ENCODE results near the gene GGA2. TPM values are rescaled to one million over a fixed set of nuclear protein-coding genes. Genes with fewer than 3 reads are reported as not detected.

The GGA2 gene
- total RNA-seq, 1 experiment from 2014 or later = 85.1 TPM

DNA sequence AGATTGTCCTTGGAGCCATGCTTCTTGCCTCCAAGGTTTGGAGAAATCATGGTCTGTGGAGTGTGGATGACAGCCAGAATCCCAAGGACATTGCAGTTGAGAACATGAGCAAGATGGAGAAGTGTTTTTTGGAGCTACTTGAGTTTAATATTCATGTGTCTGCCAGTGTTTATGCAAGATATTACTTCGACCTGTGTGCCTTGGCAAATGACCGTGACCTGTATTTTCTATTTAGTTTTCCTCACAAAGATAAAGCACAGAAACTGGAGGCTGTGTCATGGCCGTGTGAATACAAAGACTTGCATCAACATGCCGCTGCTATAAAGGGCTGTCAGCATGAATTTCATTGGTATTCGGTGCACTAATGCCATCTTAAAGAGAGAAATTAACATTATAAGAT lies 9.0 kb downstream of the GGA2 start:
- no peaks in the 10 kb centered on the region for H3K36me3 ChIP-seq (ENCODE audit: low read depth)
- H2AFZ ChIP-seq = no peak overlapping the region
- peaks cover 24% of the 10 kb centered on the region for H3F3A ChIP-seq (ENCODE audit: insufficient read depth, low read depth)
- no peaks in the 10 kb centered on the region for H3K9me2 ChIP-seq (ENCODE audit: insufficient read depth)
- no peak overlapping the region for H3K27ac ChIP-seq
- ChIA-PET CTCF (no interaction called here), POLR2A (ENCODE audit: unreplicated experiment) (no interaction called here)
- peaks cover 66% of the 10 kb centered on the region for H3K79me2 ChIP-seq (ENCODE audit: low read depth)
- no peak for TF ChIP-seq EZH2 (IDR thresholded peaks at IDR 0.05; ENCODE audit: low read depth)
- TF ChIP-seq, protein P1, sequence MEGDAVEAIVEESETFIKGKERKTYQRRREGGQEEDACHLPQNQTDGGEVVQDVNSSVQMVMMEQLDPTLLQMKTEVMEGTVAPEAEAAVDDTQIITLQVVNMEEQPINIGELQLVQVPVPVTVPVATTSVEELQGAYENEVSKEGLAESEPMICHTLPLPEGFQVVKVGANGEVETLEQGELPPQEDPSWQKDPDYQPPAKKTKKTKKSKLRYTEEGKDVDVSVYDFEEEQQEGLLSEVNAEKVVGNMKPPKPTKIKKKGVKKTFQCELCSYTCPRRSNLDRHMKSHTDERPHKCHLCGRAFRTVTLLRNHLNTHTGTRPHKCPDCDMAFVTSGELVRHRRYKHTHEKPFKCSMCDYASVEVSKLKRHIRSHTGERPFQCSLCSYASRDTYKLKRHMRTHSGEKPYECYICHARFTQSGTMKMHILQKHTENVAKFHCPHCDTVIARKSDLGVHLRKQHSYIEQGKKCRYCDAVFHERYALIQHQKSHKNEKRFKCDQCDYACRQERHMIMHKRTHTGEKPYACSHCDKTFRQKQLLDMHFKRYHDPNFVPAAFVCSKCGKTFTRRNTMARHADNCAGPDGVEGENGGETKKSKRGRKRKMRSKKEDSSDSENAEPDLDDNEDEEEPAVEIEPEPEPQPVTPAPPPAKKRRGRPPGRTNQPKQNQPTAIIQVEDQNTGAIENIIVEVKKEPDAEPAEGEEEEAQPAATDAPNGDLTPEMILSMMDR (conservative IDR thresholded peaks at IDR 0.05) = no peak
- H3K9me3 ChIP-seq (ENCODE audit: insufficient read depth, low read depth) = no peaks in the 10 kb centered on the region
- H3K4me3 ChIP-seq = no peak overlapping the region
- peaks cover 40% of the 10 kb centered on the region for H4K20me1 ChIP-seq (ENCODE audit: insufficient read depth)
- peaks cover 20% of the 10 kb centered on the region for H3K4me1 ChIP-seq (replicated peaks; ENCODE audit: insufficient read depth)
- intact Hi-C loops (cut with micrococcal nuclease; ENCODE audit: unreplicated experiment) = no loop called here
- BruUV-seq (replicated peaks) = no TSS peak
- no peak for DNase-seq
- H3K4me2 ChIP-seq = no peak overlapping the region
- H3K27me3 ChIP-seq (ENCODE audit: insufficient read depth, low read depth) = no peaks in the 10 kb centered on the region

DNA sequence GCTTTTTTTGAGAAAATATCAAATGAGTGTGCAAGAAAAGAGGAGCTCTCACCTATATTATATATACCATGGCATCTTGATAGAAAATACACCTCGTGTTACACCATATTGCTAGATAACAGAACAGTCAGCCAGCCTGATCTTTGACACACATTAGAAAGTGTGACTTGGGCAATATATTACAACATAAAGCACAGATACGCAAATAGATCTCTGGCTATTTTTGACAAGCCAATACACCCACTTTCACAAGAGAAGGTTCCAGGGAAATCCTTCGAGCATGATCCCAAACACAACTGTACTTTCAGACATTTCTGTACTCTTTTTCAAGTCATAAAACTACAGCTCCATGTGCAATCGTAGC lies 9.4 kb downstream of the GGA2 start:
- H3K27ac ChIP-seq = no peak overlapping the region
- POLR2A ChIA-PET (ENCODE audit: unreplicated experiment) = no interaction called here
- CTCF ChIA-PET = no interaction called here
- no peaks in the 10 kb centered on the region for H3K9me2 ChIP-seq (ENCODE audit: insufficient read depth)
- H3F3A ChIP-seq (ENCODE audit: insufficient read depth, low read depth) = peaks cover 20% of the 10 kb centered on the region
- no peak overlapping the region for H3K4me3 ChIP-seq
- H3K79me2 ChIP-seq (ENCODE audit: low read depth) = peaks cover 63% of the 10 kb centered on the region
- BruUV-seq (replicated peaks) = no TSS peak
- no peak overlapping the region for H2AFZ ChIP-seq
- TF ChIP-seq, protein P1 (conservative IDR thresholded peaks at IDR 0.05) = no peak
- no peak for TF ChIP-seq EZH2 (IDR thresholded peaks at IDR 0.05; ENCODE audit: low read depth)
- no peak overlapping the region for H3K4me2 ChIP-seq
- DNase-seq = no peak
- no peaks in the 10 kb centered on the region for H3K9me3 ChIP-seq (ENCODE audit: insufficient read depth, low read depth)
- no peaks in the 10 kb centered on the region for H3K36me3 ChIP-seq (ENCODE audit: low read depth)
- intact Hi-C loops (cut with micrococcal nuclease; ENCODE audit: unreplicated experiment) = no loop called here
- no peaks in the 10 kb centered on the region for H3K27me3 ChIP-seq (ENCODE audit: insufficient read depth, low read depth)
- H3K4me1 ChIP-seq (replicated peaks; ENCODE audit: insufficient read depth) = peaks cover 20% of the 10 kb centered on the region
- peaks cover 36% of the 10 kb centered on the region for H4K20me1 ChIP-seq (ENCODE audit: insufficient read depth)

DNA sequence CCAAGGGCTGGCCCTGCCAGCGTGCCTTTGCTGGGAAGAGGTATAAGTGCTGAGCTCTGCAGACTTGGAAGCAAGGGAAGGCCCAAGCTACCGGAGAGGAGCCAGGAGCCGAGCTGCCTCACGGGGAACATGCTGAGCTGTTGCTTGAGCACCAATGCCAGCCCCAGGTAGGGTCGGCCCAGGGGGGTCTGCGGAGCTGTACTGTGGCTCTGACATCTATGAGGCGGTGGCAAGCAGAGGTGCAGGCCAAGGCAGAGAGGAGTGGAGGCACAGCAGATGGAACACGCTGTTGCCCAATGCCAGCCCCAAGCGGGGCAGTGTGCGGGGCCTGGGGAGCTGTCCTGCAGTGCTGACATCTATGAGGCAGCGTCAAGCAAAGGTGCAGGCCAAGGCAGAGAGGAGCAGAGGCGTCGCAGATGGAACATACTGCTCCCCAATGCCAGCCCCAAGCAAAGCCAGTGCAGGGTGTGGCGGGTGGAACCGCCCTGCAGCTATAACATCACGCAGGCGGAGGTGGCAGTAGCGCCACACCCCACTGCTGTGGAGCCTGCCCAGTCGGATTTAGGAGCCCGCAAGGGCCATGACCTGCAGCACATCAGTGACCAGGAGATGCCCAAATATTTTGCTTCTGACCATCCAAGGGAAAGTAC lies 10.0 kb downstream of the GGA2 start:
- H3K36me3 ChIP-seq (ENCODE audit: low read depth) = no peaks in the 10 kb centered on the region; the same call in 1 of the 2 replicates
- CTCF ChIA-PET = no interaction called here
- no peak overlapping the region for H3K4me2 ChIP-seq
- H3K27me3 ChIP-seq (ENCODE audit: insufficient read depth, low read depth) = no peaks in the 10 kb centered on the region
- H3K79me2 ChIP-seq (ENCODE audit: low read depth) = peaks cover 61% of the 10 kb centered on the region
- H3K9me2 ChIP-seq (ENCODE audit: insufficient read depth) = no peaks in the 10 kb centered on the region
- TF ChIP-seq EZH2 (IDR thresholded peaks at IDR 0.05; ENCODE audit: low read depth) = no peak
- TF ChIP-seq, protein P1 (conservative IDR thresholded peaks at IDR 0.05) = no peak
- no peak overlapping the region for H2AFZ ChIP-seq
- H3K4me3 ChIP-seq = no peak overlapping the region
- peaks cover 15% of the 10 kb centered on the region for H3F3A ChIP-seq (ENCODE audit: insufficient read depth, low read depth)
- DNase-seq = no peak
- intact Hi-C loops (cut with micrococcal nuclease; ENCODE audit: unreplicated experiment) = no loop called here
- POLR2A ChIA-PET (ENCODE audit: unreplicated experiment) = interaction anchor here (0.6 kb wide), 1 partner anchor 96 kb away, joined by 8 read pairs; no protein-coding TSS in a partner anchor
- peaks cover 32% of the 10 kb centered on the region for H4K20me1 ChIP-seq (ENCODE audit: insufficient read depth)
- no TSS peak for BruUV-seq (replicated peaks)
- H3K27ac ChIP-seq = no peak overlapping the region
- no peaks in the 10 kb centered on the region for H3K9me3 ChIP-seq (ENCODE audit: insufficient read depth, low read depth)
- H3K4me1 ChIP-seq (replicated peaks; ENCODE audit: insufficient read depth) = peaks cover 19% of the 10 kb centered on the region
